WI38 (cell line): Measurements from ENCODE around the gene MCC.

Source experiments
- H3K4me3 ChIP-seq: 2 replicates; pipeline ENCODE4 v1.5.1; 2011; ENCODE audit warnings: low read depth, mild to moderate bottlenecking, control low read depth, low read length
- CTCF ChIP-seq: IDR thresholded peaks from 2 replicates; pipeline ENCODE4 v1.5.1; 2012; ENCODE audit warnings: low read depth, mild to moderate bottlenecking, control low read depth, low read length

MCC gene

GRCh38 chr5:113157886-113158285 is 330.4 kb downstream of the MCC start:
- TF ChIP-seq CTCF: no peak
- no peak overlapping the region for H3K4me3 ChIP-seq

GRCh38 chr5:113156271-113156877 is 331.9 kb downstream of the MCC start:
- TF ChIP-seq CTCF: no peak
- no peak overlapping the region for H3K4me3 ChIP-seq

GRCh38 chr5:113153512-113154097 is 334.6 kb downstream of the MCC start:
- no peak for TF ChIP-seq CTCF
- no peak overlapping the region for H3K4me3 ChIP-seq

DNA sequence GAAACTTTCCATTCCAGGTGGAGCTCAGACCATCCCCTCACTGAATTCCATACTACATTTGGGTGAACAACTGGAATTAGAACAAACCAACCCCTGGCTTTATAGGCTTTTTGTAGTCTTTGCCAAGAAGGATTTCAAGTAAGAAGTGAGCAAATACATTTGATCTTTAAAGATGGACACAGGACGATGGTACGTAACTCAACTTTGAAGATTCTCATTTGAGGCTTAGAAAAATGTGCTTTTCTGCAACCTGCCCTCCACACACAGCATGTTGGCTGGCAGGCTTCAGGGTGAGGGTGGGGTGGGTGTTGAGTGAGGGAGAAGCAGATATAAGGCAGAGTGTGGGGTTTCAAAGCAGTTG is 335.9 kb downstream of the MCC start:
- no peak overlapping the region for H3K4me3 ChIP-seq

GRCh38 chr5:113151641-113152379 is 336.4 kb downstream of the MCC start:
- H3K4me3 ChIP-seq: no peak overlapping the region
- no peak for TF ChIP-seq CTCF

More for the DNA sequence above, 335.9 kb downstream of the MCC start:
- TF ChIP-seq CTCF: no peak

- no peak for TF ChIP-seq CTCF
- no peak overlapping the region for H3K4me3 ChIP-seq
Observed at GRCh38 chr5:113150821-113151220, 337.4 kb downstream of the MCC start.

GRCh38 chr5:113150221-113150620 is 338.0 kb downstream of the MCC start:
- no peak for TF ChIP-seq CTCF
- H3K4me3 ChIP-seq: no peak overlapping the region
